HPDE6-E6E7 (cell line): ENCODE data around the gene CASP2.
A peak's percentile ranks its signal among the peaks of the same experiment; 100 is the strongest.
"Not testable (repeated sequence)": the region's sequence is repeated elsewhere in the genome, so short reads cannot be mapped to it uniquely, and the experiment has no call there.

Source experiments
- DNase-seq: peaks from one replicate; pipeline ENCODE4 v3.0.0; 2011; ENCODE audit warnings: missing footprints; ENCODE audit errors: extremely low spot score

Gene CASP2

GRCh38 chr7:143264196-143264568, 24.0 kb upstream of the CASP2 start:
- DNase-seq = not testable (repeated sequence)

GRCh38 chr7:143265017-143265693, 23.0 kb upstream of the CASP2 start:
- no peak for DNase-seq

GRCh38 chr7:143269251-143269650, 18.9 kb upstream of the CASP2 start:
- no peak for DNase-seq

- no peak for DNase-seq
Observed at GRCh38 chr7:143271240-143271639, 16.9 kb upstream of the CASP2 start.

- no peak for DNase-seq
Observed at GRCh38 chr7:143272871-143273270, 15.3 kb upstream of the CASP2 start.

GRCh38 chr7:143279186-143280098, 8.7 kb upstream of the CASP2 start:
- peak; percentile 31 for DNase-seq

GRCh38 chr7:143280160-143280559, 8.0 kb upstream of the CASP2 start:
- DNase-seq = no peak

- no peak for DNase-seq
Observed at GRCh38 chr7:143280566-143280965, 7.6 kb upstream of the CASP2 start.

GRCh38 chr7:143281529-143281928, 6.6 kb upstream of the CASP2 start:
- no peak for DNase-seq

GRCh38 chr7:143282124-143282523, 6.0 kb upstream of the CASP2 start:
- DNase-seq = no peak

GRCh38 chr7:143283381-143283780, 4.8 kb upstream of the CASP2 start:
- no peak for DNase-seq

GRCh38 chr7:143284591-143285469, 3.3 kb upstream of the CASP2 start, which contains the start of gene TMEM139:
TMEM139 (plus strand) TSS chr7:143284958; CDS start chr7:143285958, 1,000 bp downstream.
- DNase-seq = no peak

- no peak for DNase-seq
Observed at GRCh38 chr7:143285470-143285778, 2.7 kb upstream of the CASP2 start.

GRCh38 chr7:143285806-143286521, 2.2 kb upstream of the CASP2 start:
- DNase-seq = no peak

- no peak for DNase-seq
Observed at GRCh38 chr7:143286522-143286890, 1.6 kb upstream of the CASP2 start.

- DNase-seq = no peak
Observed at GRCh38 chr7:143287339-143287934, 714 bp upstream of the CASP2 start.

GRCh38 chr7:143288836-143289235, 685 bp downstream of the CASP2 start:
- DNase-seq = no peak

- no peak for DNase-seq
Observed at GRCh38 chr7:143289421-143289820, 1.3 kb downstream of the CASP2 start.

- not testable (repeated sequence) for DNase-seq
Observed at GRCh38 chr7:143289888-143290287, 1.7 kb downstream of the CASP2 start.

- DNase-seq = no peak
Observed at GRCh38 chr7:143290293-143290692, 2.1 kb downstream of the CASP2 start.

GRCh38 chr7:143292876-143293275, 4.7 kb downstream of the CASP2 start:
- no peak for DNase-seq
